NCI-H1694 (cell line): ENCODE measurements around the gene NEU1.
"Not testable (repeated sequence)": the region's sequence is repeated elsewhere in the genome, so short reads cannot be mapped to it uniquely, and the experiment has no call there.

Source experiments
- DNase-seq: peaks from one replicate; lab custom pipeline; 2025; lab: John Stamatoyannopoulos, UW

NEU1 gene

GRCh38 chr6:31862344-31863235 is at the start of gene NEU1:
Gene NEU1 (minus strand): TSS chr6:31862821. CDS start chr6:31862776, 45 bp downstream.
- DNase-seq: peak; percentile 97

GRCh38 chr6:31911826-31912585 is 49.4 kb upstream of the NEU1 start:
- no peak for DNase-seq

GRCh38 chr6:31909298-31909697 is 46.7 kb upstream of the NEU1 start:
- not testable (repeated sequence) for DNase-seq

- DNase-seq: no peak
These were observed 46.2 kb upstream of the NEU1 start for GRCh38 chr6:31908791-31909190.

GRCh38 chr6:31908255-31908654 is 45.6 kb upstream of the NEU1 start:
- DNase-seq: not testable (repeated sequence)

- DNase-seq: no peak
These were observed 44.7 kb upstream of the NEU1 start for GRCh38 chr6:31907158-31907813.

- not testable (repeated sequence) for DNase-seq
These were observed 44.1 kb upstream of the NEU1 start for GRCh38 chr6:31906727-31907126.

GRCh38 chr6:31906122-31906521 is 43.5 kb upstream of the NEU1 start:
- no peak for DNase-seq

- DNase-seq: no peak
These were observed 42.4 kb upstream of the NEU1 start for GRCh38 chr6:31905041-31905440.

- no peak for DNase-seq
These were observed 41.3 kb upstream of the NEU1 start for GRCh38 chr6:31903957-31904356.

- DNase-seq: peak; percentile 62
These were observed 39.5 kb upstream of the NEU1 start, which contains the start of gene ZBTB12 for GRCh38 chr6:31901953-31902643. Gene ZBTB12 (minus strand): TSS chr6:31902086. CDS start chr6:31901305, 781 bp downstream.

GRCh38 chr6:31901415-31901952 is 38.9 kb upstream of the NEU1 start:
- no peak for DNase-seq

GRCh38 chr6:31900917-31901414 is 38.3 kb upstream of the NEU1 start:
- DNase-seq: no peak

GRCh38 chr6:31899882-31900722 is 37.5 kb upstream of the NEU1 start:
- no peak for DNase-seq

GRCh38 chr6:31899215-31899614 is 36.6 kb upstream of the NEU1 start:
- no peak for DNase-seq

- peak; percentile 11 for DNase-seq
These were observed 35.9 kb upstream of the NEU1 start for GRCh38 chr6:31898383-31899011.

- DNase-seq: peak; percentile 51
These were observed 35.2 kb upstream of the NEU1 start, which contains the start of gene EHMT2 for GRCh38 chr6:31897612-31898382. Gene EHMT2 (minus strand): TSS chr6:31897698. CDS start chr6:31897677, 21 bp downstream.

- no peak for DNase-seq
These were observed 34.4 kb upstream of the NEU1 start for GRCh38 chr6:31896856-31897611.
